GF-D8 (cell line): ENCODE measurements around the gene OR1N1.
"Not testable (repeated sequence)": the region's sequence is repeated elsewhere in the genome, so short reads cannot be mapped to it uniquely, and the experiment has no call there.

Experiments used
- DNase-seq: peaks from one replicate; lab custom pipeline; 2025; lab: John Stamatoyannopoulos, UW

OR1N1 gene

GRCh38 chr9:122527193-122527592 is at the start of gene OR1N1:
OR1N1 (minus strand) TSS chr9:122527293; CDS start chr9:122527293, 0 bp downstream.
- no peak for DNase-seq

GRCh38 chr9:122572456-122572855 is 45.4 kb upstream of the OR1N1 start:
- no peak for DNase-seq

GRCh38 chr9:122567901-122568300 is 40.8 kb upstream of the OR1N1 start:
- no peak for DNase-seq

GRCh38 chr9:122562134-122562760 is 35.2 kb upstream of the OR1N1 start:
- DNase-seq, result no peak

- DNase-seq, result no peak
These were observed 34.4 kb upstream of the OR1N1 start for GRCh38 chr9:122561446-122561845.

- DNase-seq, result no peak
These were observed 25.7 kb upstream of the OR1N1 start, which contains the start of gene OR1N2 for GRCh38 chr9:122552812-122553211. OR1N2 (plus strand) TSS chr9:122553112; CDS start chr9:122553212, 100 bp downstream.

GRCh38 chr9:122551371-122551770 is 24.3 kb upstream of the OR1N1 start:
- DNase-seq, result no peak

GRCh38 chr9:122546196-122546595 is 19.1 kb upstream of the OR1N1 start:
- DNase-seq, result no peak

- DNase-seq, result no peak
These were observed 11.7 kb upstream of the OR1N1 start for GRCh38 chr9:122538757-122539156.

- DNase-seq, result not testable (repeated sequence)
These were observed 10.0 kb upstream of the OR1N1 start for GRCh38 chr9:122537066-122537465.

- no peak for DNase-seq
These were observed 9.0 kb upstream of the OR1N1 start for GRCh38 chr9:122536134-122536533.

GRCh38 chr9:122531157-122531556 is 4.1 kb upstream of the OR1N1 start:
- DNase-seq, result not testable (repeated sequence)

- DNase-seq, result no peak
These were observed 491 bp downstream of the OR1N1 start for GRCh38 chr9:122526602-122527001.

GRCh38 chr9:122519376-122519775 is 7.7 kb downstream of the OR1N1 start:
- no peak for DNase-seq

GRCh38 chr9:122518841-122519240 is 8.3 kb downstream of the OR1N1 start, which contains the start of gene OR1J4:
OR1J4 (plus strand) TSS chr9:122519141; CDS start chr9:122519141, 0 bp downstream.
- no peak for DNase-seq

- DNase-seq, result no peak
These were observed 8.9 kb downstream of the OR1N1 start for GRCh38 chr9:122518226-122518625.

GRCh38 chr9:122510502-122510901 is 16.6 kb downstream of the OR1N1 start, which contains the start of gene OR1J2:
OR1J2 (plus strand) TSS chr9:122510802; CDS start chr9:122510802, 0 bp downstream.
- no peak for DNase-seq

GRCh38 chr9:122506964-122507363 is 20.1 kb downstream of the OR1N1 start:
- no peak for DNase-seq

- no peak for DNase-seq
These were observed 28.2 kb downstream of the OR1N1 start for GRCh38 chr9:122498883-122499288.

GRCh38 chr9:122479062-122479461 is 48.0 kb downstream of the OR1N1 start:
- no peak for DNase-seq

GRCh38 chr9:122477826-122478225 is 49.3 kb downstream of the OR1N1 start, which contains the start of gene OR1J1:
OR1J1 (minus strand) TSS chr9:122477926; CDS start chr9:122477926, 0 bp downstream.
- no peak for DNase-seq

- no peak for DNase-seq
These were observed 49.7 kb downstream of the OR1N1 start for GRCh38 chr9:122477346-122477745.
